ENCODE measurements around the gene PNMA8A.
A peak's percentile ranks its signal among the peaks of the same experiment; 100 is the strongest.
"Not testable (repeated sequence)": the region's sequence is repeated elsewhere in the genome, so short reads cannot be mapped to it uniquely, and the experiment has no call there.

The PNMA8A gene

DNA sequence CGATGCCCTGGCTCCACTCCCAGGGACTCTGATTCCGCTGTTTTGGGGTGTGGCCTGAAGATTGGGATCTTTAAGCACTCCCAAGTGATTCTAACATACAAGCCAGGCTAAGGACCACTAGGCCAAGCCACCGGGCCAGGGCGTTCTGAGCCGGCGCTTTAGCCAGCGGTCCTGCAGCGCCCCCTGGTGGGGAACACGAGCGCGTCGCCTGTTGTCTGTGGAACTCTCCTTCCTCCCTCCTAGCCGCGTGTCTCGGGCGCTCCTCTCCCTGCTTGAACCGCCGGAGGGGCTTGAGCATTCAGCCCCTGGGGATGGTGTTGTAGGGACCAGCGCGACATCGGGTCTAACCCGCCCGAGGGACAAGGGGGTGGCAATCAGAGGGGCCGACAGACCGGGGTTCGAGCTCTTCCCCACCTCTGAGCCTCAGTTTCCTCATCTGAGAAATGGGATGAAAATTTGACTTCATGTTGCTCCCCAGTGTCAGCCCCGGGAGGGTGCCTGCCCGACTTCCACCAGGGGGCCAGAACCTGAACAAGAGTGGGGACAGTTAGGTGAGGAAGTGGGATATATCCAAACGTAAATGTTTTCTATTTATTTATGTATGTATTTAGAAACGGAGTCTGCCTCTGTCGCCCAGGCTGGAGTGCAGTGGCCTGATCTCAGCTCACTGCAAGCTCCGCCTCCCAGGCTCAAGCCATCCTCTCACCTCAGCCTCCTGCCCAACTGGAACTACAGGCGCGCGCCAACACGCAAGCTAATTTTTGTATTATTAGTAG lies 42.3 kb upstream of the PNMA8A start:
- TF ChIP-seq, protein P1, sequence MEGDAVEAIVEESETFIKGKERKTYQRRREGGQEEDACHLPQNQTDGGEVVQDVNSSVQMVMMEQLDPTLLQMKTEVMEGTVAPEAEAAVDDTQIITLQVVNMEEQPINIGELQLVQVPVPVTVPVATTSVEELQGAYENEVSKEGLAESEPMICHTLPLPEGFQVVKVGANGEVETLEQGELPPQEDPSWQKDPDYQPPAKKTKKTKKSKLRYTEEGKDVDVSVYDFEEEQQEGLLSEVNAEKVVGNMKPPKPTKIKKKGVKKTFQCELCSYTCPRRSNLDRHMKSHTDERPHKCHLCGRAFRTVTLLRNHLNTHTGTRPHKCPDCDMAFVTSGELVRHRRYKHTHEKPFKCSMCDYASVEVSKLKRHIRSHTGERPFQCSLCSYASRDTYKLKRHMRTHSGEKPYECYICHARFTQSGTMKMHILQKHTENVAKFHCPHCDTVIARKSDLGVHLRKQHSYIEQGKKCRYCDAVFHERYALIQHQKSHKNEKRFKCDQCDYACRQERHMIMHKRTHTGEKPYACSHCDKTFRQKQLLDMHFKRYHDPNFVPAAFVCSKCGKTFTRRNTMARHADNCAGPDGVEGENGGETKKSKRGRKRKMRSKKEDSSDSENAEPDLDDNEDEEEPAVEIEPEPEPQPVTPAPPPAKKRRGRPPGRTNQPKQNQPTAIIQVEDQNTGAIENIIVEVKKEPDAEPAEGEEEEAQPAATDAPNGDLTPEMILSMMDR (IDR thresholded peaks at IDR 0.05; ENCODE audit: low read depth, low read length, missing control alignments), result peak; percentile 97
- H3K4me3 ChIP-seq (ENCODE audit: low read depth, low read length), result no peak overlapping the region
- no peak for DNase-seq (ENCODE audit: low read depth)

DNA sequence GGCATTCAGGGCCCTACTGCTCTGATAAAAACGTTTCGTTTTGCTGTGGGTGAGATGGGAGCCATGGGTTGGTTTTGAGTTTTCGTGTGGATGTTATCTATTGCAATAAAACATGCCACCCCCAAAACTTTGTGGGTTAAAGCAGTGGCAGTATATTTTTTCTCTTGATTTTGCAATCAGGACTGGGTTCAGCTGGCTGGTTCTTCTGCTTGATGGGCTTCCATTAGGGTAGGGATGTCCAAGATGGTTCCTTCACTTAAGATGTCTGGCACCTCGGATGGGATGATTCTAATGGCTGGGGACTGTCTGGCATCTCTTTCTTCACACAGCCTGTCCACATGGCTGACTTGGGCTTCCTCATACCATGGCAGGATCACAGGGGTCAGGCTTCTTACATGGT lies 39.9 kb upstream of the PNMA8A start:
- TF ChIP-seq, protein P1 (IDR thresholded peaks at IDR 0.05; ENCODE audit: low read depth, low read length, missing control alignments), result no peak
- H3K4me3 ChIP-seq (ENCODE audit: low read depth, low read length), result no peak overlapping the region
- no peak for DNase-seq (ENCODE audit: low read depth)

DNA sequence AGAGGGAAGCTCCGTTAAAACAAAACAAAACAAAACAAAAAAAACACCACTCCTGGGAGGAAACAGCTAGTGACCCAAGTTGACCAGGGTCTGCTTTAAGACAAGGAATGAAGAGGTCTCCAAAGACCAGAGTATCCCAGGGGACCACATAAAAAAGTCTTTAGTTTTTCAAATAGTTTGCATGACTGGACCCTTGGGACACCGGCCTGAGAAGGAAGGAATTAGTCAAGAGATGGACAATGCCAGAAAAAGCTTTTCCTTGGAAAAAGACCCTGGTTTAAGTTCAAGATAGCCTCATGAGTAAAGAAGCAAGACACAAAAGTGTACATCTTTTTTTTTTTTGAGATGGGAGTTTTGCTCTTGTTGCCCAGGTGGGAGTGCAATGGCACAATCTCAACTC lies 36.8 kb upstream of the PNMA8A start:
- no peak overlapping the region for H3K4me3 ChIP-seq (ENCODE audit: low read depth, low read length)
- no peak for DNase-seq (ENCODE audit: low read depth)
- TF ChIP-seq, protein P1 (IDR thresholded peaks at IDR 0.05; ENCODE audit: low read depth, low read length, missing control alignments), result no peak

DNA sequence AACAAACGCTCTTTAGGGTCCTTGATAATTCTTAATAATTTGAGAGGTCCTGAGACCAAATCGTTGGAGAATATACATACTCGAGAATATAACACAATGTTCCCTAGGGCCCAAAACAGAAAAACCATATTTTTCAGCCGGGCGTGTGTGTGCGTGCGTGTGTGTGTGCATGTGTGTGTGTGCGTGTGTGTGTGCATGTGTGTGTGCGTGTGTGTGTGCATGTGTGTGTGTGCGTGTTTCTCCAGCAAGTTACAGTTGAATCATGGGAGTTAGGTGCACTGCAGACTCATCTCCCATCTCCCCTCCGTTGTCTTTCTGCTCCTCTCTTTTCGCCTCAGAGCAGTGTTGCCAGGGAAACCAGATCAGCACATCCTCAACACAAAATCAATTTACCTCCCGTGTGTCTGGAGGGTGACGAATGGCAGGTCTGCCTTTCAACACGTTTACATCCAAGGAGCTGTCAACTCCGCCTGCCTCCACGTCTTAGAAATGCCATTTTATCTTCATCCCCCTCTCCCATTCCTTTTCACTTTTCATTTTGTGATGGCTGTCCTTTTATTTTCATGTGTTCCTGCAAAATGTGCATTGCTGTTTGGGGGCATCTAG lies 32.6 kb upstream of the PNMA8A start:
- DNase-seq (ENCODE audit: low read depth), result no peak
- TF ChIP-seq, protein P1 (IDR thresholded peaks at IDR 0.05; ENCODE audit: low read depth, low read length, missing control alignments), result no peak
- H3K4me3 ChIP-seq (ENCODE audit: low read depth, low read length), result no peak overlapping the region

DNA sequence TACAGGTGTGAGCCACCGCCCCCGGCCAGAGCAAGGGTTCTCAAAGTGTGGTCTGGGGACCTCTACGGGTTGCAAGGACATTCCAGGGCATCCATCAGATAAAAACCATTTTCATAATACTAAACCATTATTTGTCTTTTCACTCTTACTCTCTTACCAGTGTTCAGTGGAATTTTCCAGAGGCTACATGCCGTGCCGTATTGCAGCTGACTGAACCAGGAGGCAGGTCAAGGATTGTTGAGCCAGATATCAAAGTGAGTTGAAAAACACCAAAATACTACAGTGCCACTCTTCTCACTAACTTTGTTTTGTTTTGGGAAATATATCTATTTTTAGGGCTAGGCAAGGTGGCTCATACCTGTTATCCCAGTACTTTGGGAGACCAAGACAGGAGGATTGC lies 31.5 kb upstream of the PNMA8A start:
- TF ChIP-seq, protein P1 (IDR thresholded peaks at IDR 0.05; ENCODE audit: low read depth, low read length, missing control alignments), result no peak
- no peak for DNase-seq (ENCODE audit: low read depth)
- H3K4me3 ChIP-seq (ENCODE audit: low read depth, low read length), result no peak overlapping the region

DNA sequence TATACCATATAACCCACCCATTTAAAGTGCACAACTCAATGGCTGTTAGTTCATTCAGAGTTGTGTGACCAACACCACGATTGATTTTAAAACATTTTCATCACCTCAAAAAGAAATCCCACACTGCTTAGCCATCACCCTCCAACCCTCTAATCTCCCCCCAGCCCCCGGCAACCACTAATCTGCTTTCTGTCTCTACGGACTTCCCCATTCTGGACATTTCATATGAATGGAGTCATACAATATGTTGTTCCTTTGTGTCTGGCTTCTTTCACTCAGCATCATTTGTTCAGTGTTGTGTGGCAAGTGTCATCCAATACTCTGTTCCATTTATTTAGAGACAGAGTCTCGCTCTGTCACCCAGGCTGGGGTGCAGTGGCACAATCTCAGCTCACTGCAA lies 28.3 kb upstream of the PNMA8A start:
- H3K4me3 ChIP-seq (ENCODE audit: low read depth, low read length), result no peak overlapping the region
- no peak for DNase-seq (ENCODE audit: low read depth)
- TF ChIP-seq, protein P1 (IDR thresholded peaks at IDR 0.05; ENCODE audit: low read depth, low read length, missing control alignments), result no peak

DNA sequence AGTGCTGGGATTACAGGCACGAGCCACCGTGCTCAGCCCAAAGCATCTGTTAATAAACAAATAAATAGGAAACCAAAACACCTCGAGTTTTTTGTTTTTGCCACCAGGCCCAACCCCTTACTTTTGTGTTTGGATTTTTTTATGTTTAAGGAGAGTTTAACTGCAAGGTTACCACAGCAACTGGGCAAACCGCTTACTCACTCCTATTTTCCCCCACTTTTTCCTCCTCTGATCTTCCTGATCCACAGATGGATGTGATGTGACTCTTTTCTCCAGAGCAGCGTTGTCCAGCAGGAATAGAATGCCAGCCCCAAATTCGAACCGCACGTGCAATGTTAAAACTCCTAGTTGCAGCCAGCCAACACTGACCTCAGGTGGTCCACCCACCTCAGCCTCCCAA lies 26.4 kb upstream of the PNMA8A start:
- no peak for DNase-seq (ENCODE audit: low read depth)
- TF ChIP-seq, protein P1 (IDR thresholded peaks at IDR 0.05; ENCODE audit: low read depth, low read length, missing control alignments), result no peak
- no peak overlapping the region for H3K4me3 ChIP-seq (ENCODE audit: low read depth, low read length)

DNA sequence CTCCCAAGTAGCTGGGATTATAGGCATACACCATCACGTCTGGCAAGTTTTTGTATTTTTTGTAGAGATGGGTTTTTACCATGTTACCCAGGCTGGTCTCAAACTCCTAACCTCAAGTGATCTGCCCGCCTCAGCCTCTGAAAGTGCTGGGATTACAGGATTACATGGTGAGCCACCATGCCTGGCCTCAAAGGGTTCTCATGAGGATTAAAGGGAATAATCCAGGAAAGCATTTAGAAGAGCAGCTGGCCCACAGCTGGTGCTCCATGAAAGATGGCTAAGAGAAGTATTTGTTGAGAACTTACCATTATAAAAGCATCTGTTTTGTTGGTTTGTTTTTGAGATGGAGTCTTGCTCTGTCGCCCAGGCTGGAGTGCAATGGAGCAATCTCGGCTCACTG lies 25.5 kb upstream of the PNMA8A start:
- H3K4me3 ChIP-seq (ENCODE audit: low read depth, low read length); DNase-seq (ENCODE audit: low read depth): not testable (repeated sequence)

Data from GM12864 (cell line).